Hematopoietic multipotent progenitor cell treated with erythropoietin and hydrocortisone succinate and interleukin-3 and kit ligand, for 15 days (in vitro differentiated cells): ENCODE data around the gene HCFC1.
A peak's percentile ranks its signal among the peaks of the same experiment; 100 is the strongest.

Source experiments
- DNase-seq: peaks from one replicate; pipeline ENCODE4 v3.0.0-alpha.2; 2015; ENCODE audit warnings: low spot score

HCFC1 gene

DNA sequence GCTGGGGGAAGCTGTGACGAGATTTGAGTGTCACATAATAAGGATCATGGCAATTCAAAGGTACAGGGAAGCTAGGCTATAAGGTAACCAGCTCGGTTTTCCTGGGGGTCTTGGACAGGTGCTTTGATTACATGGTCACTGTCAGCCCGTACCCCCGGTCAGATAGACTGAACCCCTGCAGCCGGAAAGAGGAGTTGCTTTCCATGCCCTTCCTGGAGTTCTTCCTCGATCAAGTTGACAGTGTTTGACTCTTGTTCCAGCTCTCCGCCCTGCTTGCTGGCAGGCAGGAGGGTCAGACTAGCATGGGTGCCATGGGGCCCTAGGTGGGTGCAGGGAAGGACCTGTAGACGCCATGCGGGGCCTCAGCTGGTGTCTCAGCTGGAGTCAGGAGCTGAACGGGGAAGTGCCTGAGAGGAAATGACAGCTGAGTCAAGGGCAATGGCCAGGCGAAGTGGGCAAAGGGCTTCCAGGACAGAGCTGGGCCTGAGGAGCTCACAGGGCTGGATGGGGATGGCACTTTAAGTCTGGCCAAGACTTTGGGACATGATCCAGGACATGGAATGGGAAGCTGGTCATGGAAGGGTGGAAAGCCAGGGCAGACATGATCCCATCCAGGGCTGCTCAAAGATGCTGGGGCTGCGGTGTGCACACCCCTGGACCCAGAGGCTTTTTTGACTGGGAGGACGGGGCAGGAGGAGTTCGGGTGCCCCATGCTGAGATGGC, 2.5 kb upstream of the HCFC1 start:
- no peak for DNase-seq

GRCh38 chrX:153973127-153974002, 1.7 kb upstream of the HCFC1 start:
- DNase-seq, result no peak

GRCh38 chrX:153972368-153973126, 929 bp upstream of the HCFC1 start, which contains the start of gene TMEM187:
Gene TMEM187, plus strand, starts transcription at chrX:153972754. Its CDS starts 9,309 bp downstream, at chrX:153982063.
- peak; percentile 87 for DNase-seq

DNA sequence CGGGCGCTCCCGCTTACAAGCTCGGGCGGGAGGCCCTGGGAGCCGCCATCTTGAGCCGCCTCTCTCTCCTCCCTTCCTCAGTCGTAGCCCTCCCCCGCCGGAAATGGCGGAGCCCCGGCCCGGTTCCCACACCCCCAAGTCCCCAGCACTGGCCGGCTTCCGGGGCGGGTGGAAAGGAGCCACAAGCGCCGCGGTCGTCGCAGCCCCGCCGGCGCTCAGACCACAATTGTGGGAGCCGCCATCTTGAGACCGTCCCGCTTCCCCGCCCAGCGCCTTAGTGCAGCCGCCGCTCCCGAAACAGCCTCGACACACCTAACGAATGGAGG, 531 bp downstream of the HCFC1 start:
- peak; percentile 63 for DNase-seq

- peak; percentile 46 for DNase-seq
These were observed 1.1 kb downstream of the HCFC1 start for GRCh38 chrX:153970357-153971123.

DNA sequence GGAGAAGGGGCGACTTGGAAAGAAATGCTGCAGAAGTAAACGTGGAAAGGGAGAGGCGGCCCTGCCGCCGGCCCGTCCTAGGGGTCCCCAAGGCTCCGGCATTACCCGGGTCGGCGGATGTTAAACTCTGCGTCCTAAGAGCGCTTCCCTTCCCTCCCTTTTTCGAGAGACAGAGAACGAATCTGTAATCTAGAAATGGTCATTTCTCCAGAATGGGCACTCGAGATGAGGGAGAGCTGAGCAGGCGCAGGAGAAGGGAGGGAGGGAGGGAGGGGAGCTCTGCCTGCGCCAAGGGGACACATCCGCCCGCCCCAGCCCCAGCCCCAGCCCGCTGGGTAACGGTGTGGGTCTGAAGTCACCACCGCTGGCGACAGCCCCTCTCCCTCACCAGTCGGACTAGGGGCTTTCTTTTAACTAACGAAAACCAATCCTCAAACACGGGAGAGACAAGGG, 1.7 kb downstream of the HCFC1 start:
- no peak for DNase-seq

DNA sequence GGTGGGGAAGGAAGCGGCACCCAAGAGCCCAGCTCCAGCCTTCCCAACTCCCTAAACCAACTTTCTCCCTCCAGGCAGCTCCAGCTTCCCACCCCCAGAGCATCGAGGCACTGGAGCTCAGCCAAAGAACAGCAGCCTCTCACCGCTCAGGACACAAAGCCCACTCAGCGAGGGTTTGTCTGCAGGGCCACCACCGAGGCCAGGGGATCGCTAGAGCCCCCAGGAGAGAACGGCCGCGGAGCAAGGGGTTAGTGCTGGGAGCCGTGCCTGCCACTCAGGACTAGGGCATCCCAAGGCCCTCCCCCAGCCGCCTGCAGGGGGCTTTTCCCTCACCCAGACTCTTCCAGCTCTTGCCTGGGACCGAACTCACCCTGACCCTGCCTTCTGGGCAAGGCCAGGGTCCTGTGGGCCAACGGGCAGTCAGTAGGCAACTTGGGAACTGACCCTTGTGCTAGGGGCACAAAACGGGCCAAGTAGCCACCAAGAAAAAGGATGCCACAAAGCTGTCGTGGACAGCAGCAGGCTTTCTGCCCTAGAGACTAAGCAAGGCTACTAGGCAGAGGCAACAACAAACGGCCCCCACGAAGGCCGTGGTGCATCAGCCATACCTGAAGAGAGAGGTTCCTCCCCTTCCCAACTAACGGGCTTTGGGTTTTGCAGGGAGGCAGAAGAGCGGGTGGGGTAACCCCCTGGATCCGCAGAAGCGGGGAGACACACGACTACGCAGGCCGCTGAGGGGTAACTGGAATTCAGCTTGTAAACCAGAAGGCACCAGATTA, 2.3 kb downstream of the HCFC1 start:
- DNase-seq, result no peak

- DNase-seq, result peak; percentile 31
These were observed 2.9 kb downstream of the HCFC1 start for GRCh38 chrX:153968754-153969124.

- no peak for DNase-seq
These were observed 3.4 kb downstream of the HCFC1 start for GRCh38 chrX:153968255-153968654.

- no peak for DNase-seq
These were observed 3.9 kb downstream of the HCFC1 start for GRCh38 chrX:153967536-153968224.

- DNase-seq, result no peak
These were observed 4.6 kb downstream of the HCFC1 start for GRCh38 chrX:153966841-153967535.

- no peak for DNase-seq
These were observed 5.3 kb downstream of the HCFC1 start for GRCh38 chrX:153966283-153966688.

DNA sequence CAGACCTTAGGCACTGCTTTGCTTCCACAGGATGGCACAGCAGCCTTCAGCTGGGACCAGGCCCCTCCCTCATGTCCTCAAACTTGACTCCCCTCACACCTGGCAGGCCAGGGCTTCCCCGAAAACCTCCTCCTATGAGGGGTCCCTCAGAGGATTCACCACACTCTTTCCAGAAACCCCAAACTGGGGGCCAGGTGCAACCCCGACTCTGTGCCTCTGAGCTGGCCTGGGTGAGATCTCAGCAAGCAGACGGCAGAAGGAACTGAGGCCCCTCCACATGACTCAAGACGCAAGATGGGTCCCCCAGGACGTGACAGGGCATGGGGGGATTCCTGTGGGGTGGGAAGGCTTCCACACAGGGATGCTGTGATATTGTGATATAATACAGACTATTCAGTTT, 6.2 kb downstream of the HCFC1 start:
- DNase-seq, result no peak

DNA sequence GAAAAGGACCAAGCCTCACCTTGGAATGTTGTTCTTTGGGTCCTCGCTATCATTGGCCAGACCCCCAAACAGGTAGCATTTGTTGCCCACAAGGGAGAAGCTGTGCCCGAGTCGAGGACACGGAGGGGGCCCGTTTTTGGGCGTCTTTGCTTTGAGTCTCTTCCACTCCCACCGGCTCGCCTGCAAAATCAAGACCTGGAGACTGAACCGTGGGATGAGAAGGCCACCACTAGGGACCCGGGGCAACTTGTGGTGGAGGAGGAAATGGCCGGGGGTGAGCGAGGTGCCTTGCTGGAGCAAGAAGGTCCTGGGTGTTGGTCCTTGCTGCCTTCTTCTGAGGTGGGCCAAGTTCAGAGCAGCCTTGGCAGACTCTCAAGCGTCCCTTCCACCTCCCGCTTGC, 7.5 kb downstream of the HCFC1 start:
- no peak for DNase-seq

GRCh38 chrX:153963546-153963945, 8.1 kb downstream of the HCFC1 start:
- DNase-seq, result no peak

DNA sequence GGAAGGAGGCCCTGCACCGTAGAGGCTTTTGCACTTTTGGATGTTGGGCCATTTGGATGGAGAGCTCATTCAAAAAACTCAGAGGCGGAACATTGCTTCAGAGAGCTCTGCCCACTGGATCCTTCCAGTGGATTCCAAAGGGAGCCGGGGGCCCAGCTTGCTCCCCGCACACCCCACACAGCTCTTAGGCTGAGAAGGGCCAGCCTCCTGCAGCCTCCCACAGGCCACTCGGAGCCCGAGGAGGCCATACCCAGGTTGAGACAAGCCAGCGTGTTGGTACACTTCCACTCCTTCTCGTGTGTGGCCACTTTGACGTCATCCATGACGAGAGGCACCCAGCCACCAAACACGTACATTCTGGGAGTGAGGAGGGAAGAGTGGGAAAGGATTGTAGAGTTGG, 10.3 kb downstream of the HCFC1 start:
- no peak for DNase-seq

- no peak for DNase-seq
These were observed 10.8 kb downstream of the HCFC1 start for GRCh38 chrX:153960786-153961185.

- no peak for DNase-seq
These were observed 11.5 kb downstream of the HCFC1 start for GRCh38 chrX:153960077-153960476.

DNA sequence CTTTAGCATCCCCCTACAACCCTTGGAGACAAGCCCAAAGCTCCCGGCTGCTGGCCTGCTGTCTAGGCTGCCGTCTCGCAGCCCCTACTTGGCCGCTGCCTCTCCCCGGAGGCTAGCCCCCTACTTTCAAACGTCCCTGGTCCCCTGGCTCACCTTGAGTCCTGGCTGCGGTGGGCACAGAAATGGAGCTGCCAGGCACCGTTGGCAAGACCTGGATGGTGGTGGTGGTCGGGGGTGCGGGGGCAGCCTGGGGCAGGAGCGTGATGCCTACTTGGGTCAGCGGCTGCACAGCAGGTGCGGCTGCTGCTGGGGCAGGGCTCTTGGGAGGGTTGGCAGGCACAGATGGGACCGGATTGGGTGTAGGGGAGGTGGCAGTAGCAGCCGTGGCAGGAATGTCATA, 12.0 kb downstream of the HCFC1 start:
- DNase-seq, result no peak

- DNase-seq, result no peak
These were observed 13.0 kb downstream of the HCFC1 start for GRCh38 chrX:153958605-153959004.
